C4-2B (cell line): Measurements from ENCODE around the gene SIM1.
"Not testable (repeated sequence)": the region's sequence is repeated elsewhere in the genome, so short reads cannot be mapped to it uniquely, and the experiment has no call there.

Source experiments
- H3K27ac ChIP-seq: fragments of 450-650 bp; 2 replicates; pipeline ENCODE4 v1.5.1; 2017
- ZFX ChIP-seq: fragments of 450-650 bp; IDR thresholded peaks from 2 replicates; pipeline ENCODE4 v1.6.1; 2017
- TF ChIP-seq, protein P1 (sequence below): fragments of 450-650 bp; conservative IDR thresholded peaks from 2 replicates; pipeline ENCODE4 v1.5.1; 2017; ENCODE audit warnings: mild to moderate bottlenecking

SIM1 gene

DNA sequence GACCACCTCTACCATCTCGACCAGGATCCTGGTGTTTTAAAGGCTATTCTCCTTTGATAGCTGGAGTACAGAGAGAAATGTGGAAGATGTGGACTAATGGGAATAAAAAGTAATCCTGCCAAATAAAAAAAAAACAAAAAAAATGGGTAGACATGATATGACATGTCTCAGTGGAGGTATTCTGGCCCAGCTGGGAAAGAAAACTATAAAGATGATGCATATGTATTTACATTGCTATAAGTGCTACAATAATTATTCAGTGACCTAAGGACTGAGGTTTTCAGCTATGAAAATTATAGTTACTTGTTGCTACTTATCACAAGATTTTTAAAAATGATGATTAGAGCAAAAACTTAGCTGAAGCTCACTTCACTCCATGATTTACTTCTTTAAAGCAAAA, 101.1 kb downstream of the SIM1 start:
- no peak overlapping the region for H3K27ac ChIP-seq
- TF ChIP-seq ZFX, result no peak
- TF ChIP-seq, protein P1, sequence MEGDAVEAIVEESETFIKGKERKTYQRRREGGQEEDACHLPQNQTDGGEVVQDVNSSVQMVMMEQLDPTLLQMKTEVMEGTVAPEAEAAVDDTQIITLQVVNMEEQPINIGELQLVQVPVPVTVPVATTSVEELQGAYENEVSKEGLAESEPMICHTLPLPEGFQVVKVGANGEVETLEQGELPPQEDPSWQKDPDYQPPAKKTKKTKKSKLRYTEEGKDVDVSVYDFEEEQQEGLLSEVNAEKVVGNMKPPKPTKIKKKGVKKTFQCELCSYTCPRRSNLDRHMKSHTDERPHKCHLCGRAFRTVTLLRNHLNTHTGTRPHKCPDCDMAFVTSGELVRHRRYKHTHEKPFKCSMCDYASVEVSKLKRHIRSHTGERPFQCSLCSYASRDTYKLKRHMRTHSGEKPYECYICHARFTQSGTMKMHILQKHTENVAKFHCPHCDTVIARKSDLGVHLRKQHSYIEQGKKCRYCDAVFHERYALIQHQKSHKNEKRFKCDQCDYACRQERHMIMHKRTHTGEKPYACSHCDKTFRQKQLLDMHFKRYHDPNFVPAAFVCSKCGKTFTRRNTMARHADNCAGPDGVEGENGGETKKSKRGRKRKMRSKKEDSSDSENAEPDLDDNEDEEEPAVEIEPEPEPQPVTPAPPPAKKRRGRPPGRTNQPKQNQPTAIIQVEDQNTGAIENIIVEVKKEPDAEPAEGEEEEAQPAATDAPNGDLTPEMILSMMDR, result no peak

DNA sequence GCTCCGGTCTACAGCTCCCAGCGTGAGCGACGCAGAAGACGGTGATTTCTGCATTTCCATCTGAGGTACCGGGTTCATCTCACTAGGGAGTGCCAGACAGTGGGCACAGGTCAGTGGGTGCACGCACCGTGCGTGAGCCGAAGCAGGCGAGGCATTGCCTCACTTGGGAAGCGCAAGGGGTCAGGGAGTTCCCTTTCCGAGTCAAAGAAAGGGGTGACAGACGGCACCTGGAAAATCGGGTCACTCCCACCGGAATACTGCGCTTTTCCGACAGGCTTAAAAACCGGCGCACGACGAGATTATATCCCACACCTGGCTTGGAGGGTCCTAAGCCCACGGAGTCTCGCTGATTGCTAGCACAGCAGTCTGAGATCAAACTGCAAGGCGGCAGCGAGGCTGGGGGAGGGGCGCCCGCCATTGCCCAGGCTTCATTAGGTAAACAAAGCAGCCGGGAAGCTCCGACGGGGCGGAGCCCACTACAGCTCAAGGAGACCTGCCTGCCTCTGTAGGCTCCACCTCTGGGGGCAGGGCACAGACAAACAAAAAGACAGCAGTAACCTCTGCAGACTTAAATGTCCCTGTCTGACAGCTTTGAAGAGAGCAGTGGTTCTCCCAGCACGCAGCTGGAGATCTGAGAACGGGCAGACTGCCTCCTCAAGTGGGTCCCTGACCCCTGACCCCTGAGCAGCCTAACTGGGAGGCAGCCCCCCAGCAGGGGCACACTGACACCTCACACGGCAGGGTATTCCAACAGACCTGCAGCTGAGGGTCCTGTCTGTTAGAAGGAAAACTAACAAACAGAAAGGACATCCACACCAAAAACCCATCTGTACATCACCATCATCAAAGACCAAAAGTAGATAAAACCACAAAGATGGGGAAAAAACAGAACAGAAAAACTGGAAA, 109.7 kb downstream of the SIM1 start:
- not testable (repeated sequence) for H3K27ac ChIP-seq

DNA sequence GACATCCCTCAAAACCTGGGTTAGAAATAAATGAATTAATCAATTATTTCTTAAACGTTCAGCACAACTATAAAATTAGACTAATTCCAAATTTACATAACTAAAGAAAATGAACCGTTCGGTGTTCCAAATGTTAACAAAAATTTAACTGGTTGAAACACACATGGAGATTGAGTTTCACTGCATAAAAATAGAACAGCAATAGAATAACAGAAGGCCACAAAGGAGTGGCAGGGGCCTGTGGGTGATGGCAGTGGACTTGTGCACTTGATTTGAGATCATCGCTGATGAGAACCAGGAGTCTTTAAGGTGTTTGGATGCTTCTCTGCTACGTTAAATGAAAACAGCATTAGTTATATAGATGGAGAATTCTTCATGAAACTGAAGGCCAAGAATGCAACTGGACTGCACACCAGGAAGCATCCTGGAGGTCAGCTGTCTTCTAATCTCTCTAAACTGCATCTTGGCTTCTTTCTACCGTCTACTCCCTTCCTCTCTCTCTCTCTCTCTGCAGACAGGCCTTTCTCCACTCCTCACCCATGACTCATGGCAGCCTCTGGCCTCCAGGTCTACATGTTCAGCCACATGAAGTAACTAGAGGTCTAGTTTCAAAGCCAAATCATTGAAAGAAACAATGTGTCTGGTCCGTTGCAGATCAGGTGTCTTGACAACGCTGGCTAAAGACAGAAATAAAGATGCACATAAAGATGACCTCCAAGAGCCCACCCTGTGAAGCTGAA, 111.3 kb downstream of the SIM1 start:
- no peak overlapping the region for H3K27ac ChIP-seq
- no peak for TF ChIP-seq ZFX
- TF ChIP-seq, protein P1, result no peak

DNA sequence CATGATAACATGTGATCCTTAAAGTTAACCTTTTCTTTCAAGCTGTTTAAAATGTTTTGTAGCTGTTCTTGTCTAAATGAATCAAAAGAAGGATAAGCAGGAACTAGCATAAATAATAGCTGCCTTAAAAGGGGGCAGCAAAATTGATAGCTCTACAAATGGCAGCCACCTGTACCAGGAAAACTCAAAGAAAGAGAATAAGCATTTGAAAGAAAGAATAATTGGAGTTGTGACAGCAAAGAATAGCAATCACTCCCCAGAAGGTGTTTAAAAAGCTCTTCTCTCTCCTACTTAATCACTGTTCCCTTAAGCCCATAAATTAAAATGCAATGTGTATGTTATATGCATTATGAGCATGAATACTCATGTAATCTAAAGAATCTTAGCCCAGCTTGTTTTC, 114.6 kb downstream of the SIM1 start:
- no peak for TF ChIP-seq ZFX
- TF ChIP-seq, protein P1, result no peak
- no peak overlapping the region for H3K27ac ChIP-seq

DNA sequence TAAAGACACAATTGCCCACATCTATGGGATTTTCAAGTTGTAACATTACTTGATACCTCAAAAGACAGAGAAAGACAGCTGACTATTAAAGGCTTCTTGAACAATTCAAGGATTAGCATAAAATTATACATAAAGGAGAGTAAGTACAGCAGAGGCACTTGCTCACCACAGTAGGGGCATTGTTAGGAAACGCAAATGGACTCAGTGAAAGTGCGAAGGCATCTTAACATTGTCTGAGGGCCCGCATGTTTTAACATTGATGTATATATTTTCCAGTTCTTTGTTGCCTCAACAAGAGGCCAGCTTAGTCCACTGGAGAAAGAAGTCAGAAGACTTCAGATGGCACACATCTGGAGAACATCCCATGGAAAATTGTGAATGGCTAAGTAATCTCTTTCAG, 115.4 kb downstream of the SIM1 start:
- no peak overlapping the region for H3K27ac ChIP-seq
- TF ChIP-seq, protein P1, result no peak
- no peak for TF ChIP-seq ZFX

DNA sequence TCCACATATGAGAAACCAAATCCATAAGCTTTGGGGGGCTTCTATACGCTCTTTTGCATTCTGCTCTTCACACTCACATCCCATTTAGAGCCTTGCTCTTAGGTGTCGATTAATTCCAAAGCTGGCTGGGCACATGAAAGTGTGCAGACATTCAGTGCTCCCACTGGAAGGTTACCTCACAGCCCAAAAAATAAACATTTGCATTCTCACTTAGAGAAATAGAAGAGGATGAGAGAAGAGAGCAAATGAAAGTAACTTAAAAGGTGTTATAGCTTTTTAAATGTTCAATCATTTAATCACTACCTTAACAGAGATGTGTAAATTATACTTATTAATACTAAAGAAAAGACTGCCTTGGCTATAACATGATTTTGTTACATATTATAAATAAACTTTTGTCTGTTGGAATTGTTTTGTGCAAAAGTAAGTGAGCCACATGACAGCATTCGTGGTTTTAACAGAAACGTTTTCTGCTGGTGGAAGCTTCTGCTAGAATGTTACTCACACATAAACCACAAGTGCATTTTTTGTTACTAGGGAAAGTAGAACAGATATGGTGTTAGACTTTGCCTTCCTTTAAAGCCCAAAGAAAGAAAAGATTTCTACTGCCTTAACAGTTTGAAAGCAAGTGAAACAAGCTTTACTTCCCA, 116.7 kb downstream of the SIM1 start:
- no peak overlapping the region for H3K27ac ChIP-seq
- no peak for TF ChIP-seq ZFX
- TF ChIP-seq, protein P1, result no peak

DNA sequence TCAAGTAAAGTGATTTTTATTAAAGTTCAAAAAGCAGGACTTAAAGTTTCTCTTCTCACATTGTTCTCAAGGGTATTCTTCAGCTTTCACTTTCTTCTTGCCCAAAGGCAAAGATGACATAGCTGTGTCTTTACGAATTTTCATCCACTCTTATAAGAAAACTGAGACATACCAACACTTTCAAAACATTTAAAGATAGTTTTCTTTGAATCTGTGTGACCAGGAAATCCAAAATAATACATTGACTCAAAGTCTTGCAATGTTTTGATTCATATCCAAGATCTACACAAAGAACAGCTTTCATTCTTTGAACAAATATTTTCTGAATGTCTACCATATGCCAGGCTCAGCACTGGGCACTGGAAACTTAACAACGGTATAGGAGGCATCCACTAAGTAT, 117.9 kb downstream of the SIM1 start:
- no peak overlapping the region for H3K27ac ChIP-seq
- TF ChIP-seq, protein P1, result no peak
- TF ChIP-seq ZFX, result no peak
